Smooth muscle cell of the brain vasculature (primary cell): ENCODE results near the gene C22orf31.

Experiments used
- DNase-seq: peaks from one replicate; pipeline ENCODE4 v3.0.0-alpha.2; 2012; ENCODE audit warnings: low read depth, low spot score

The C22orf31 gene

GRCh38 chr22:29029202-29030000 lies 32.2 kb downstream of the C22orf31 start:
- DNase-seq, result no peak

DNA sequence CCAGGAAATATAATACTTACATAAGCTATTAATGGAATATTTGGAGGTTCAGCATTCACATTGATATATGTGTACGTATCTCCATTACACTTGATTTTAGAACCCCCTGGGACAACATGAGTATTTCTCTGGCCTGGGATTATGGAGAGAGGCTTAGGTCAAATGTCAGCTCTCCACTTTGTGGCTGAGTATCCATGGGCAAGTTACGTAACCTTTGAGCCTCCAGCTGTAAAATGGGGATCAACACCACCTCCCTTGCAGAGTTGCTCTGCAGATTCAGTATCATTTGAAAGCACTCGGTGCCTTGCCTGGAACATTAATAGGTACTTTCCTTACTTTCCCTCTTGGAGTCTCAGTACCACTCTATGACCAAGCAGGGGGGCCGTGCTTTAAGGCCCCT lies 33.2 kb downstream of the C22orf31 start:
- no peak for DNase-seq

DNA sequence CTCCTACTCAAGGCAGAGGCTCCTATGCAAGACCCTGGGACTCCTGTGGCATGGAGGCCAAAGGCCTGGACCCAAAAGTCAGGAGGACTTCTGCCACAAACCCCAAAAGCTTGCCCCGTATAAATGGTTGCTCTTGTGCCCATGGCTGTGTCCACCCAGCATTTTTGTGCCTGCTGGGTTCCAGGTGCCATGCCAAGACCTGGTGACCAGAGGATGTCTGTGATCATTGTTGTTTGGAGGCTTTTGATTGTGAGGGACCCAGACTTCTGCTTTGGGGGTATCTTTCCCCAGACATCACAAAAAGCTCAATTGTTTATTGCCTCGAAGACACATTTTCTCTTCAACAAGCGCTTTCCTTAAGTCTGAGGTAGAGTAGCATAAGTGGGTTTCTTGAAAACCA lies 35.1 kb downstream of the C22orf31 start:
- DNase-seq, result no peak

DNA sequence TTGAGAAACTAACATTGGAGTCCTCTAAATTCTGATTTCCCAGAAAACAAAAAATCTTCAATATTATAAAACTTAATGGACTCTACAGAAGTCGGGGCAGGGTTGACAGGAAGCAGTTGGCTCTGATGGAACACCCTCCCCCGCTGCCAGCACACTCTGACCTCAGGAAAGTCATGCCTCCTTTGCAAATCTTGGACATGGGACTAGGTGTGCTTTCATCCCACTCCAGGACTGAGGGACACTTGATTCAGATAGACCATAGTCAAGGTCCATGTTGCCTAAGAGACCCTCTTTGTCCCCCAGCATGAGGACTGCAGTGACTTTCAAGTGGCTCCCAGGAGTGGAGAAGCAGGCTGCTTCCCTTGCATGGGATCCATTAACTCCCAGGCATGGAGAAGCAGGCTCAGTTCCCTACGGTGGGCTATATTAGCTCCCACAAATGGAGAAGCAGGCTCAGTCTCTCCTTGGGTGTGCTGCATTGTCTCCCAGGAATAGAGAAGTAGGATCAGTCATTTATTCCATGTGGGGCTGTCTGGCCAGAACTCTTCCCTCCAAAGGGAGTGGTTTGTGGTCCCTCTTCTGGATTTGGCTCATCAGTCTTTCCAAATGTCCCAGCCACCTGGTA lies 38.3 kb downstream of the C22orf31 start:
- no peak for DNase-seq

DNA sequence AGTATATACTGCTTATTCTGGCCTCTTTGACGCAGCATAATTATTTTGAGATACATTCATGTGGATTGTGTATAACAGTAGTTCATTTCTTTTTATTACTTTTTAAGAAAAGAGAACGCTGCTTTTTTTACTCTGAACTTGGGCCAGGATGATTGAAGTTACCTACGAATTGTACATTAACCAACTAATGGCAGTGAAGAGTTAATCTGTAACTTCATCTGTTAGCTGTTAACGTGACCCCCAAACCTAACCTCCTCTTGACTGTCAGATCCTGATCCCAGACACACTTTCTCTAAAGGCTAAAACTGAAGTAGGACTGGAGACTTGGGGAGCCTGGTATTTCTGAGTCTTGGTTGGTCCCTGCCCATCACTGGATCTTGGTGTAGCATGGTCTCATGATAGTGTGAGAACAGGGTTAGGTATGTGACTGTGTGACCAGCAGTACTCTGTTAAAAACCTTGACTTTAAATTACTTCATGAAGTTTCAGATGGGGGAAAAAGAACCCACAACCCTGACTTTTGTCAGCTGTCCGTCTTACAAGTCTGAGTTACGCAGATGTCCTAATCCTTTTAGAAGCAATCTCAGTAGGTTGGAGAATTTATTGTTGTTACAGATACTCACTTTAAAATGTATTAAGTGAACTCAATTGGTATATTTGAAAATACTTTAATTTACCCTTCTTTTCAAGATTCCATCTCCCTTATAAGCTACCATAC lies 39.4 kb downstream of the C22orf31 start:
- no peak for DNase-seq

- no peak for DNase-seq
Observed at GRCh38 chr22:29018293-29019189, 43.1 kb downstream of the C22orf31 start.

GRCh38 chr22:29016067-29016938 lies 45.3 kb downstream of the C22orf31 start:
- no peak for DNase-seq

- no peak for DNase-seq
Observed at GRCh38 chr22:29014773-29015172, 46.9 kb downstream of the C22orf31 start.

- DNase-seq, result no peak
Observed at GRCh38 chr22:29014293-29014692, 47.3 kb downstream of the C22orf31 start.

- DNase-seq, result no peak
Observed at GRCh38 chr22:29012952-29013351, 48.7 kb downstream of the C22orf31 start.

DNA sequence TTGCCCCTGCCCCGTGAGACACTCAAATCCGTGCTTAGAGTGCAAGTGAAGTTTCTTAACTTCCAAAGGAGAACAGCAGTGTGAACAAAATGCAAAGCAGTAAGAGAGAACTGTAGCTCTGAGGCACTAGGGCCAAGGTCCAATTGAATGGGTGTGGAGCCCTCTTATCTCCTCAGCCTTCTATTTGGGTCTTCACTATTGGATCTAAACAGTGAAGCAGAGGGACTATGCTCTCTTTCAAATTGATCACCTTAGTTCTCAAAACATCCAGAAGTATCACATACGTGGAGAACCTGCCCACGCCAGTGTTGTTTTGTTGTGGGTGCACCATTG lies 49.6 kb downstream of the C22orf31 start:
- DNase-seq, result no peak

GRCh38 chr22:29011240-29012100 lies 50.2 kb downstream of the C22orf31 start:
- no peak for DNase-seq

DNA sequence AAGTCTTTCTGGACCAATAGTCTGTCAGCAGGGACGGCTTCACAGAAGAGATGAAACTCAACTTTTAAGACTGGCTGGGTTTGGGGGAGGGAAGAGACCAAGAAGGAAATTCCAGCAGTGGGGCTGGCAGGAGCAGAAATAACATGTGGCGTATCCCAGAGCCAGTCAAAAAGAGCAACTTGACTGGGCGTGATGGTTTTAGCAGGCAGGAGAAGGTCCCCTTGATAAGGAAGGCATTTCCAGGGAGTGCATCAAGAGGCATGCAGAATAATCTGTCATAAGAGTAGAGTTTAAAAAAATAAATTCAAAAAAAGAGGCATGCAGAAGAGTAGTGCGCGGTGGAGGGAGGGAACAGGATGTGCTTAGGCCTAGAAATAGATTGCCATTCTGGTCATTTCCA lies 52.5 kb downstream of the C22orf31 start:
- no peak for DNase-seq
